Measurements from ENCODE around the gene FAU. TPM values are rescaled to one million over a fixed set of nuclear protein-coding genes. Genes with fewer than 3 reads are reported as not detected.

Gene FAU
- total and polyA plus RNA-seq, 9 of the 15 experiments (the other 6 are each of a cell fraction or from before 2014, with no cell fraction given), result 433 to 1,827 (median 942) TPM

DNA sequence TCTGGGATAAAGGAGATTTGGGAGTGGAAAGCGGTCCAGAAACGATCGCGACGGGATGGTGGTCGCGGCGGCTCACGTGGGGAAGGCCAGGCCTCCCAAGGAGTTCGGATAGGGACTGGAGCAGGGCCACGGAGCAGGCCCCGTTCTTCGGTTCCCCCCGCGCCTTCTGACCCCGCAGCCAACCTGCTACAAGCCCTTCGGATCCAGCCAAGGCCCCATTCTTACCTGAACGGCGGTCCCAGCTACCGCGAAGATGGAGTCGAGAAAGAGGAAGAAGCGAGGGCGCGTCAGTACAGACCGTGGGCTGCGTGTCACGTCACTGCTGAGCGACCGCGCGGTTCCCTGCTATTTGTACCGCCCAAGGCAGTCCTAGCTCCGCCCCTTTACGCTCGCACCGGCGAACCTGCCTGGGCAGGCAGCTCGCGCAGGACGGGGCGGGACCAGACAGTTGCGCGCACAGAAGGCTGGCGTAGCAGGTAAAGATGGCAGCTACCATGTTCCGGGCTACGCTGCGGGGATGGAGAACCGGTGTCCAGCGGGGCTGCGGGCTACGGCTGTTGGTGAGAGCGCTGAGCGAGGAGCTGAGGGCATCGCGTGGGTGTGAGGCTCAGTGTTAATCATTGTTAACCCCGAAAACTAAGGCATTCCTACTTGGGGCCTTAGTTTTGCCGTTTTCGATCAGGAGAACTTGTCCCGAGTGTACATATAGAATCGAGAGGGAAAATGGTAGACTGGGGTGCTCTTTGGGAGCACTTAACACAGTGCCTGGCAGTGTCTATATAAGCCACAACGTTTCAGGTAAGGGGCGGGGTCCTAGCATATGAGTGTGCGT lies at the start of gene FAU, which contains the start of gene MRPL49 (continued):
- TF ChIP-seq BHLHE40 (IDR thresholded peaks at IDR 0.05; ENCODE audit: low read length) (peak; percentile 83), ZNF766 (CRISPR knock-in tag; conservative IDR thresholded peaks at IDR 0.05) (no peak), TOE1 (IDR thresholded peaks at IDR 0.05; ENCODE audit: borderline replicate concordance) (0 out of 2 replicates have a peak, but pooled peaks have one; percentile 11), TOE1 (CRISPR knock-in tag; IDR thresholded peaks at IDR 0.05; ENCODE audit: borderline replicate concordance, low read depth) (peak; percentile 72; the same call in 1 of the 2 replicates), HBP1 (CRISPR knock-in tag; IDR thresholded peaks at IDR 0.05) (no peak), ZNF639 (CRISPR knock-in tag; conservative IDR thresholded peaks at IDR 0.05 in 1 of 2, IDR thresholded peaks at IDR 0.05 in 1 of 2) (peak in 1 of 2 experiments; percentile 87; a peak in 2 of 4 replicates), RCOR1 (IDR thresholded peaks at IDR 0.05; ENCODE audit: borderline replicate concordance in 1 of 2, low read depth in 2 of 2, low read length in 2 of 2) (peak in 1 of 2 experiments; percentile 71; a peak in 3 of 4 replicates), NR2C1 (IDR thresholded peaks at IDR 0.05) (peak; percentile 45), NR2C1 (tag; IDR thresholded peaks at IDR 0.05) (no peak), PHF8 (IDR thresholded peaks at IDR 0.05; ENCODE audit: borderline replicate concordance, low read length) (peak; percentile 96), MCM2 (IDR thresholded peaks at IDR 0.05; ENCODE audit: low read depth) (no peak), ESRRB (CRISPR knock-in tag; IDR thresholded peaks at IDR 0.05; ENCODE audit: borderline replicate concordance) (no peak), ZNF785 (CRISPR knock-in tag; IDR thresholded peaks at IDR 0.05) (no peak), ZNF121 (CRISPR knock-in tag; conservative IDR thresholded peaks at IDR 0.05) (no peak)
- TF ChIP-seq, protein P1, sequence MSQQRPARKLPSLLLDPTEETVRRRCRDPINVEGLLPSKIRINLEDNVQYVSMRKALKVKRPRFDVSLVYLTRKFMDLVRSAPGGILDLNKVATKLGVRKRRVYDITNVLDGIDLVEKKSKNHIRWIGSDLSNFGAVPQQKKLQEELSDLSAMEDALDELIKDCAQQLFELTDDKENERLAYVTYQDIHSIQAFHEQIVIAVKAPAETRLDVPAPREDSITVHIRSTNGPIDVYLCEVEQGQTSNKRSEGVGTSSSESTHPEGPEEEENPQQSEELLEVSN (IDR thresholded peaks at IDR 0.05; ENCODE audit: borderline replicate concordance in 1 of 2, extremely low read depth in 1 of 2, insufficient read depth in 1 of 2, insufficient read length in 1 of 2, low read depth in 1 of 2, low read length in 1 of 2, poor library complexity in 1 of 2, severe bottlenecking in 1 of 2), result peak in 1 of 2 experiments; percentile 29
- TF ChIP-seq, protein P2, sequence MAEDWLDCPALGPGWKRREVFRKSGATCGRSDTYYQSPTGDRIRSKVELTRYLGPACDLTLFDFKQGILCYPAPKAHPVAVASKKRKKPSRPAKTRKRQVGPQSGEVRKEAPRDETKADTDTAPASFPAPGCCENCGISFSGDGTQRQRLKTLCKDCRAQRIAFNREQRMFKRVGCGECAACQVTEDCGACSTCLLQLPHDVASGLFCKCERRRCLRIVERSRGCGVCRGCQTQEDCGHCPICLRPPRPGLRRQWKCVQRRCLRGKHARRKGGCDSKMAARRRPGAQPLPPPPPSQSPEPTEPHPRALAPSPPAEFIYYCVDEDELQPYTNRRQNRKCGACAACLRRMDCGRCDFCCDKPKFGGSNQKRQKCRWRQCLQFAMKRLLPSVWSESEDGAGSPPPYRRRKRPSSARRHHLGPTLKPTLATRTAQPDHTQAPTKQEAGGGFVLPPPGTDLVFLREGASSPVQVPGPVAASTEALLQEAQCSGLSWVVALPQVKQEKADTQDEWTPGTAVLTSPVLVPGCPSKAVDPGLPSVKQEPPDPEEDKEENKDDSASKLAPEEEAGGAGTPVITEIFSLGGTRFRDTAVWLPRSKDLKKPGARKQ (CRISPR knock-in tag; IDR thresholded peaks at IDR 0.05), result no peak
- TF ChIP-seq, protein P3, sequence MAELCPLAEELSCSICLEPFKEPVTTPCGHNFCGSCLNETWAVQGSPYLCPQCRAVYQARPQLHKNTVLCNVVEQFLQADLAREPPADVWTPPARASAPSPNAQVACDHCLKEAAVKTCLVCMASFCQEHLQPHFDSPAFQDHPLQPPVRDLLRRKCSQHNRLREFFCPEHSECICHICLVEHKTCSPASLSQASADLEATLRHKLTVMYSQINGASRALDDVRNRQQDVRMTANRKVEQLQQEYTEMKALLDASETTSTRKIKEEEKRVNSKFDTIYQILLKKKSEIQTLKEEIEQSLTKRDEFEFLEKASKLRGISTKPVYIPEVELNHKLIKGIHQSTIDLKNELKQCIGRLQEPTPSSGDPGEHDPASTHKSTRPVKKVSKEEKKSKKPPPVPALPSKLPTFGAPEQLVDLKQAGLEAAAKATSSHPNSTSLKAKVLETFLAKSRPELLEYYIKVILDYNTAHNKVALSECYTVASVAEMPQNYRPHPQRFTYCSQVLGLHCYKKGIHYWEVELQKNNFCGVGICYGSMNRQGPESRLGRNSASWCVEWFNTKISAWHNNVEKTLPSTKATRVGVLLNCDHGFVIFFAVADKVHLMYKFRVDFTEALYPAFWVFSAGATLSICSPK (IDR thresholded peaks at IDR 0.05; ENCODE audit: borderline replicate concordance), result no peak; the same call in 1 of the 2 replicates
